Measurements from ENCODE around the gene TCHHL1.

Gene TCHHL1

DNA sequence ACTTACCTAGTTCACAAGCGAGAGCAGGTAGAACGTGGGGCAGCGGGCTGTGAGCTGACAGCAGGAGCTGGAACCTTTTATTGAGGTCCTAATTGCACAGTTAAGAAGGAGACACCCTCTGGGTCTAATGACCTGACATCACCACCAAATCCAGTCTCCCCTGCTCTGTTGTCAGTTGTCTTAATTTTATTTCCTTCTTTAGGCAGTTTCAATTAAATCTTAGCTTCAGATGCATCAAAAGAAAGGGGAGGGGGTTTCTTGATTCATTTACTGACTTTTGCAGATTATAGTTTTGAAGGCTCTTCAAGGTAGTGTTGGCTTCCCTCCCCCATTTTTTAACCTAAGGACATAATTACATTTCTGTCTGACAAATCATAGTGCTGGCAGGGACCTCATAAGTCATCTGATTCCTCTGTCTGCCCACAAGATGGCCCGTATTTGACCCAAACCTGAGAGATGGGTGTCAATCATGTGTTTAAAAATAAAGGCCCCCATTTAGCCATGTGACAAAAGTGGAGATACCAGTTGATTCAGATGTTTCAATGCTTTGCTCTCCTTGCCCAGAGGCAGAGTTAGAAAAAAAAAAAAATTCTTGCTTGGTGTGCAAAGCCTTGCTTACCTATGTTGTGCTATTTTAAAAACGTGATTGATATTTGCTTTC, at the start of gene TCHHL1:
TCHHL1 (minus strand) TSS at position 51 of the 661 bp plus-strand sequence. CDS start 921 bp downstream, outside the sequence.
- H3K4me3 Mint-ChIP-seq = no peak within 1 kb of the TSS
- no peaks in the 10 kb centered on the region for H3K4me1 Mint-ChIP-seq
- H3K9me3 Mint-ChIP-seq = peaks cover 13% of the 10 kb centered on the region
- no peak for ATAC-seq
- H3K36me3 Mint-ChIP-seq = no peaks in the 10 kb centered on the region
- H3K27me3 Mint-ChIP-seq = peaks cover 19% of the 10 kb centered on the region
- H3K27ac Mint-ChIP-seq = no peak within 1 kb of the TSS

DNA sequence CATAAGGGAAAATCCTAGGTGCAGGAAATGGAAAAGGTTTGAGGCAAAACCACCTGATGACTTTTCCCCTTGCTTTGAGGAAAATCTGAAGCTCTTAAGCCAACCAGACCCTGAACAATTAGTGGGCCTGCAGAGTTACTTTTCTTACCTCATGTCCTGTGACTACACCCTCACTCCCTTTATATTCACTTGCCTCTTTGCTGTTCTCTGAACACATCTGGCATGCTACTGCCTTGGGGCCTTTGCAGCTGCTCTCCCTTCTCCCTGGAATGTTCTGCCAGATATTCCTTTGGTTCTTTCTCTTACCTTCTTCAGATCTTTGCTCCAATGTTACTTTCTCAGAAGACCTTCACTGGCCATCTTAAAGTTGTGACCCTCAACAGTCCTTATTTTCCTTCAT, 48.4 kb upstream of the TCHHL1 start:
- no peak for ATAC-seq
- Mint-ChIP-seq H3K9me3 (peaks cover 9% of the 10 kb centered on the region), H3K4me3 (no peak overlapping the region), H3K4me1 (no peaks in the 10 kb centered on the region), H3K36me3 (no peaks in the 10 kb centered on the region), H3K27ac (no peak overlapping the region), H3K27me3 (peaks cover 44% of the 10 kb centered on the region)

DNA sequence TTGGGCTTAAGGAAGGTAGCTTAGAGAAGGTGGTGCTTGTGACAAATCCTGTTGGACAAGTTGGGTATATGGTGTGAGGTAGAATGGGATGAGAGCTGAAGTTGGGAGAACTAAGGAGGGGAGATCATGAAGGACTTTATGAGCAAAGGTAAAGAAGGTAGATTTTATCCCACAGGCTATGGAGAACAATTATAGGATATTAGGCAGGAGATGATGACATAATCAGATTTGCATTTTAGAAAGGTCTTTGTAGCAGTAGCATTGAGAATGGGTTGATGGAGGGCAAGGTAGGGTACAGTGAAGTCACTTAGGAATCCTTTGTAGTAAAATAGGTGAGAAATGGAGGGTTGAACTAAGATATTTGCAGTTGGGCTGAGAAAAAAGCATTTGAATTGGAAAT, 41.3 kb upstream of the TCHHL1 start:
- H3K4me3 Mint-ChIP-seq = no peak overlapping the region
- H3K27ac Mint-ChIP-seq = no peak overlapping the region
- no peak for ATAC-seq
- H3K9me3 Mint-ChIP-seq = peaks cover 9% of the 10 kb centered on the region
- peaks cover 70% of the 10 kb centered on the region for H3K27me3 Mint-ChIP-seq
- no peaks in the 10 kb centered on the region for H3K36me3 Mint-ChIP-seq
- H3K4me1 Mint-ChIP-seq = no peaks in the 10 kb centered on the region

DNA sequence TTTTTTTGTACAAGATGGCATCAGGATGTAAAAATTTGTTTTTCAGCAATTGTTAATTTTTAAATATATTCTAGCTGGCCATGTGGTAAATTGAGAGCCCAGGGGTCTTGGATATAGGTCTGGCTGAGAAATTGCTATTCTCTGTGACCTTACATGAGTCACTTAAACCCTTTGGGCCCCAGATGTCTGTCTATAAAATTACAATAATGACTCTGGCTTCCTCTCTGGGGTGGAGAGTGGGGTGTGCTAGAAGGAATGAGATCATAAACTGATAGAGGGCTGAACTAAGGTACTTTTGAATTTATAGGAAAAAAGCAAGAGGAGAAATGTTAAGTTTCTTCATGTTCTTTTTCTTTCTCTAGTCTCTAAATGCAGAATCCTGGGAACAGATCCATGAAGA, 38.8 kb upstream of the TCHHL1 start:
- no peak overlapping the region for H3K4me3 Mint-ChIP-seq
- peaks cover 67% of the 10 kb centered on the region for H3K27me3 Mint-ChIP-seq
- ATAC-seq = no peak
- H3K36me3 Mint-ChIP-seq = no peaks in the 10 kb centered on the region
- H3K27ac Mint-ChIP-seq = no peak overlapping the region
- no peaks in the 10 kb centered on the region for H3K4me1 Mint-ChIP-seq
- no peaks in the 10 kb centered on the region for H3K9me3 Mint-ChIP-seq

DNA sequence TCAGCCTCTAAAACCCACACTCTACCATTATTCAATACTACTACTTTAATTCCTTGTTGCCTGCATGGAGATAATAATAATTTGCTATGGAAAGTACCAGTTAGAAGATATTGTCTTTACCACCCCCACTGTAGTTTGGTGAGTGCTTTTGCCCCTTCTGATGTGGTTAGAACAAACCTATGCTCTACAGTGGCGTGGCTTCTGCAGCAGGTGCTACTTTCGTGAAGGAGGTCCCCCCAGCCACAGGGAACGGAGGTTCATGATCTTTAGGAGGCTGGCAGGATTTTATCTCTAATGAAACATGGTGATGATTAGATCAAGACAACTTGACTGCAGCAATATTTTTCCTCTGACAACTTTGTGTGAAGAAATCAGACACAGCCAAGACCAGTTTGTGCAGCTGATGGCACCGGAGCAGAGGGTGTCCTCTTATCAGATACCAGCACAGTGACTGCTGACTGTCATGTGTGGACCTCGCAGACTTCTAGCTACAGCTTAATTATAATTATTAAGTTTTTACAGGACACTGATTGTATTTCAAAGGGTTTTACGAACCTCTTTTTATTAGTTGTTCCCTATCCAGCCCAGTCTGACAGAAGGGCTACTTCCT, 37.1 kb upstream of the TCHHL1 start:
- ATAC-seq = no peak

DNA sequence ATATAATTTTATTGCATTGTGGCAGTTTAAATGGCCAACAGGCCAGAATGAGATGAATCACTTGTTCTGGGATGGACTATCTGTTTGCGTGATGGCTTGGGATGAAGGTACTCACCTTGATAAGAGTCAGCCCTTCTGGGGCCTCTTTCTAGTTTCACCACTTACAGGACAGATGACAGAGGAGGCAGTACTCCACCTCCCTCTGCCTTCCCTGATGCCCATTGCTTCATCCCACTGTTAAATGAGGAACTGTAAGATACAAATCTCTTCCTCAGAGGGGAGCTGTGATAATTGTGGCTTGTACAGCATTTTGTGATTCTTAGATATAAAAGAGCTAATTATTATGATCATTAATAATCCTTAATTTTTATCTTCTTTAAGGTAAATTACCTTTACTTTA, 30.1 kb upstream of the TCHHL1 start:
- peaks cover 48% of the 10 kb centered on the region for H3K27me3 Mint-ChIP-seq
- H3K4me1 Mint-ChIP-seq = no peaks in the 10 kb centered on the region
- no peak overlapping the region for H3K27ac Mint-ChIP-seq
- no peak for ATAC-seq
- H3K4me3 Mint-ChIP-seq = no peak overlapping the region
- no peaks in the 10 kb centered on the region for H3K9me3 Mint-ChIP-seq
- H3K36me3 Mint-ChIP-seq = no peaks in the 10 kb centered on the region

More for the DNA sequence above, 37.1 kb upstream of the TCHHL1 start:
- Mint-ChIP-seq H3K4me3 (no peak overlapping the region), H3K36me3 (no peaks in the 10 kb centered on the region), H3K27ac (no peak overlapping the region), H3K9me3 (no peaks in the 10 kb centered on the region), H3K27me3 (peaks cover 75% of the 10 kb centered on the region), H3K4me1 (no peaks in the 10 kb centered on the region)

DNA sequence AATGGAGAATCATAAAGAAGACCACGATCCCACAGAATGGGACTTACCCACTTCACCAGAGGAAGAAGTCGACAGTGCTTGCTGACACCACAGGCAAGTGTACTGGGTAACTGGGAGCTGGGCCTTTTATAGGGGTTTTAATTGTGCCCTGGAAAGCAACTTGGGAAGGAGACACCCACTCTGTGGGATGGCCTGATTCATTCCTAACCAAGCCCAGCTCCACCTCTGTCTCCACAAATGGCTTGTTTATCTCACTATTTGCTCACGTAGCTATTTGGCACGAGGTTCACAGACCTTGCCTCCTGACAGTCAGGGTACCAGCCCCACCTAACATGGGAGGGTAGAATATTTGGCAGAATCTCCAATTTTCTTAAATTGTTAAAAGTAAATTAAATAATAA, 26.5 kb upstream of the TCHHL1 start, which contains the start of gene TCHH:
TCHH (minus strand) TSS at position 101 of the 400 bp plus-strand sequence. CDS start 1,364 bp downstream, outside the sequence.
- H3K36me3 Mint-ChIP-seq = no peaks in the 10 kb centered on the region
- no peak for ATAC-seq
- H3K4me1 Mint-ChIP-seq = no peaks in the 10 kb centered on the region
- H3K27me3 Mint-ChIP-seq = peaks cover 31% of the 10 kb centered on the region
- H3K4me3 Mint-ChIP-seq = no peak within 1 kb of the TSS
- no peaks in the 10 kb centered on the region for H3K9me3 Mint-ChIP-seq
- H3K27ac Mint-ChIP-seq = no peak within 1 kb of the TSS

DNA sequence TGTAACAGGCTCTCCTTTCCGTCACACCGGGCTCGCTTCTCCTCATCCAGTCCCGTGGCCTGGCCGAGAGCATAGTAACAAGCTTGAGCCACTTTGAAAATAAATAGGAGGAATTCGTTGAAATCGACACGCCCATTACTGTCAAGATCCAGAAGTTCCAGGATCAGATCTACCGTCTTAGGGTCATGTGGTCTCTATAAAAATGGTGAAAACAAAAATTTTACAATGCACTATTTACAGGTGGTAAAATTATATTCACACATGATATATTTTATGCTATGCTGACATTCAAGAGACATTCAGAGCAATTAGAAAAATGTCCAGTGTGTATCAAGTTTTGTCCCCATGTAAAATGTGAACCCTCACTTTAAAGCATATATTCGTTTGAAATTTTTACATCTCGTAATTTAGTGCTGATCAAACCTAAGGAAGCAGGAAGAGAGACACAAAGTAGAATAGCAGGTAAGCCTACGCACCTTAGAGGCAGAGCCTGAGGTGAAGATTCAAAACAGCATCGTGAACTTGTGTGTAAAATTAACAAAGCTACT, 24.1 kb upstream of the TCHHL1 start:
- H3K4me1 Mint-ChIP-seq = no peaks in the 10 kb centered on the region
- H3K9me3 Mint-ChIP-seq = no peaks in the 10 kb centered on the region
- H3K27me3 Mint-ChIP-seq = peaks cover 10% of the 10 kb centered on the region
- no peak overlapping the region for H3K4me3 Mint-ChIP-seq
- no peak overlapping the region for H3K27ac Mint-ChIP-seq
- H3K36me3 Mint-ChIP-seq = no peaks in the 10 kb centered on the region
- ATAC-seq = no peak

DNA sequence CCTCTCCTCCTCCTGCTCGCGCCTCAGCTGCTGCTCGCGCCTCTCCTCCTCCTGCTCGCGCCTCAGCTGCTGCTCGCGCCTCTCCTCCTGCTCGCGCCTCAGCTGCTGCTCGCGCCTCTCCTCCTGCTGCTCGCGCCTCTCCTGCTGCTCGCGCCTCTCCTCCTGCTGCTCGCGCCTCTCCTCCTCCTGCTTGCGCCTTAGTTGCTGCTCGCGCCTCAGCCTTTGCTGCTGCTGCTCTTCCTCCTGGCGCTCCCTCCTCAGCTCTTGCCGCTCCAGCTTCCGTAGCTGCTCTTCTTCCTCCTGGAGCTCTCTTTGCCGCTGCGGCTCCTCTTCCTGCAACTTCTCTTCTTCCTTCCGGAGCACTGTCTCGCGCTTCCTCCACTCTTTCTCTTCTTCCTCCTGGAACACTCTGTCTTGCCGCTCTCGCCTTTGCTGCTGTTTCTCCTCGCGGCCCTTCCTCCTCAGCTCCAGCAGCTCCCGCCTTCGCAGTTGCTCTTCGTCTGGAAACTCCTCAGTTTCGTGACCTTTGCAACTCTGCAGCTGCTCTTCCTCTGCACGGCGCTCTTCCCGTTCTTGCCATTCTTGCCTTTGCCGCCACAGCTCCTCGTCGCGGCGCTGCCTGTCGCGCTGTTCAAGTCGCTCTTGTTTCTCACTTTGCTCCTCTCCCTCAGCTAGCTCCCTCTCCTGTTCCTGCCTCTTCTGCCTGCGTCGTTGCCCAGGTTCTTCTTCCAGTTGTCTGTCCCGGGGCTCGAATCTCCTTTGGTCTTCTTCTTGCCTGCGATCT, 23.4 kb upstream of the TCHHL1 start:
- ATAC-seq = no peak

DNA sequence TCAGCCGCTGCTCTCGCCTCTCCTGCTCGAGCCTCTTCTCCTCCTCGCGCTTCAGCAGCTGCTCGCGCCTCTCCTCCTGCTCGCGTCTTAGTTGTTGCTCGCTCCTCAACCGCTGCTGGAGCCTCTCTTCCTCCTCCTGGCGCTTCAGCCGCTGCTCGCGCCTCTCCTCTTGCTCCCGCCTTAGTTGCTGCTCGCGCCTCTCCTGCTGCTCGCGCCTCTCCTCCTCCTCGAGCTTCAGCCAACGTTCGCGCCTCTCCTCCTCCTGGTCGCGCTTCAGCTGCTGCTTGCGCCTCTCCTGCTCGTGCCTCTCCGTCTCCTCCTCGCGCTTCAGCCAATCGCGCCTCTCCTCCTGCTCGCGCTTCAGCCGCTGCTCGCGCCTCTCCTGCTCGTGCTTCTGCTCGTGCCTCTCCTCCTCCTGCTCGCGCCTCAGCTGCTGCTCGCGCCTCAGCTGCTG, 22.7 kb upstream of the TCHHL1 start:
- Mint-ChIP-seq H3K27ac (no peak overlapping the region), H3K4me1 (no peaks in the 10 kb centered on the region), H3K9me3 (no peaks in the 10 kb centered on the region), H3K36me3 (no peaks in the 10 kb centered on the region), H3K4me3 (no peak overlapping the region), H3K27me3 (peaks cover 5% of the 10 kb centered on the region)
- ATAC-seq = no peak

More for the DNA sequence above, 23.4 kb upstream of the TCHHL1 start:
- Mint-ChIP-seq H3K9me3 (no peaks in the 10 kb centered on the region), H3K27me3 (peaks cover 10% of the 10 kb centered on the region), H3K4me3 (no peak overlapping the region), H3K27ac (no peak overlapping the region), H3K4me1 (no peaks in the 10 kb centered on the region), H3K36me3 (no peaks in the 10 kb centered on the region)

DNA sequence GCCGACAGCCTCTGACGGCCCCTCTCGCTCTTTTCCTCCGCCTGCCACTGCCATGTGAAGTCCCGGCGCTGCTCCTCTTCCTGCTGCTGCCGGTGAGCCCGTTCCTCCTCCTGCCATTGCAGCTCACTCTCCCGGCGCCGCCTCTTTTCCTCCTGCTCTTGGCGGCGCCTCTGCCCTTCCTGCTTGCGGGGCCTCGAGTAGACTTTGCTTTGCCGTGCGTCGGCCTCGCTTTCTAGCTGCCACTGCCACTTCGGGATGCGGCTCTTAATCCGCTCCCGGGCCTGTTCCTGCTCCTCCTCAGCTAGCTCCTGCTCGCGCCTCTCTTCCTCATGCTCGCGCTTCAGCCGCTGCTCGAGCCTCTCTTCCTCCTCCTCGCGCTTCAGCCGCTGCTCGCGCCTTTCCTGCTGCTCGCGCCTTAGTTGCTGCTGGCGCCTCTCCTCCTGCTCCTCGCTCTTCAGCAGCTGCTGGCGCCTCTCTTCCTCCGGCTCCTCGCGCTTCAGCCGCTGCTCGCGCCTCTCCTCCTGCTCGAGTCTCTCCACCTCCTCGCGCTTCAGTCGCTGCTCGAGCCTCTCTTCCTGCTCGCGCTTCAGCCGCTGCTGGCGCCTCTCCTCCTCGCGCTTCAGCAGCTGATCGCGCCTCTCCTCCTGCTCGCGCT, 22.1 kb upstream of the TCHHL1 start:
- Mint-ChIP-seq H3K4me3 (no peak overlapping the region), H3K4me1 (no peaks in the 10 kb centered on the region), H3K27me3 (no peaks in the 10 kb centered on the region), H3K36me3 (no peaks in the 10 kb centered on the region), H3K9me3 (no peaks in the 10 kb centered on the region), H3K27ac (no peak overlapping the region)
- ATAC-seq = peak; percentile 36

DNA sequence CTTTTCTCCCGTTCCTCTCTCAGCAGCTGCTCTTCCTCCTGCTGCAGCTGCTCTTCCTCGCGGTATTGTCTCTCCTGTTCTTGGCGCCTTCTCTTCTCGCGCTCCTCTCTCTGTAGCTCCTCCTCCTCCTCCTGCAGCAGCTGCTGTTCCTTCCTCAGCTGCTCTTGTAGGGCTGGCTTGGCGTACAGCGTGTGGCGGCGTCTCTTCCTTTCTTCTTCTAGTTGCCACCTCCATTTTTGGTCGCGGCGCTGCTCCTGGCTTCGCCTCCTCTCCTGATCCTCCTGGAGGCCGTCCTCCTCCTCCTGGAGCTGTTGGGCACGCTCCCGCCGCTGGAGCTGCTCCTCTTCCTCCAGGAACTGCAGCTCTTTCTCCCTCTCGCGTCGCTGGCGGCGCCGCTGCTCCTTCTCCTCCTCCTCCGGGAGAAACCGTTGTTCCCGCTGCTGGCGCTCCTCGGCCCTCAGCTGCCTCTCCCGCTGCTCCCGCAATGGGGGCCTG, 21.5 kb upstream of the TCHHL1 start:
- ATAC-seq = no peak
- Mint-ChIP-seq H3K4me1 (no peaks in the 10 kb centered on the region), H3K36me3 (no peaks in the 10 kb centered on the region), H3K27me3 (no peaks in the 10 kb centered on the region), H3K4me3 (no peak overlapping the region), H3K27ac (no peak overlapping the region), H3K9me3 (no peaks in the 10 kb centered on the region)

DNA sequence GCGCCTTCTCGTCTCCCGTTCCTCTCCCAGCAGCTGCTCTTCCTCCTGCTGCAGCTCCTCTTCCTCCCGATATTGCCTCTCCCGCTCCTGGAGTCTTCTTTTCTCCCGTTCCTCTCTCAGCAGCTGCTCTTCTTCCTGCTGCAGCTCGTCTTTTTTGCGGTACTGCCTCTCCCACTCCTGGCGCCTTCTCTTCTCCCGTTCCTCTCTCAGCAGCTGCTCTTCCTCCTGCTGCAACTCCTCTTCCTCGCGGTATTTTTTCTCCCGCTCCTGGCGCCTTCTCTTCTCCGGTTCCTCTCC, 21.1 kb upstream of the TCHHL1 start:
- Mint-ChIP-seq H3K27ac (no peak overlapping the region), H3K36me3 (no peaks in the 10 kb centered on the region), H3K27me3 (no peaks in the 10 kb centered on the region), H3K4me3 (no peak overlapping the region), H3K4me1 (no peaks in the 10 kb centered on the region), H3K9me3 (no peaks in the 10 kb centered on the region)
- no peak for ATAC-seq

DNA sequence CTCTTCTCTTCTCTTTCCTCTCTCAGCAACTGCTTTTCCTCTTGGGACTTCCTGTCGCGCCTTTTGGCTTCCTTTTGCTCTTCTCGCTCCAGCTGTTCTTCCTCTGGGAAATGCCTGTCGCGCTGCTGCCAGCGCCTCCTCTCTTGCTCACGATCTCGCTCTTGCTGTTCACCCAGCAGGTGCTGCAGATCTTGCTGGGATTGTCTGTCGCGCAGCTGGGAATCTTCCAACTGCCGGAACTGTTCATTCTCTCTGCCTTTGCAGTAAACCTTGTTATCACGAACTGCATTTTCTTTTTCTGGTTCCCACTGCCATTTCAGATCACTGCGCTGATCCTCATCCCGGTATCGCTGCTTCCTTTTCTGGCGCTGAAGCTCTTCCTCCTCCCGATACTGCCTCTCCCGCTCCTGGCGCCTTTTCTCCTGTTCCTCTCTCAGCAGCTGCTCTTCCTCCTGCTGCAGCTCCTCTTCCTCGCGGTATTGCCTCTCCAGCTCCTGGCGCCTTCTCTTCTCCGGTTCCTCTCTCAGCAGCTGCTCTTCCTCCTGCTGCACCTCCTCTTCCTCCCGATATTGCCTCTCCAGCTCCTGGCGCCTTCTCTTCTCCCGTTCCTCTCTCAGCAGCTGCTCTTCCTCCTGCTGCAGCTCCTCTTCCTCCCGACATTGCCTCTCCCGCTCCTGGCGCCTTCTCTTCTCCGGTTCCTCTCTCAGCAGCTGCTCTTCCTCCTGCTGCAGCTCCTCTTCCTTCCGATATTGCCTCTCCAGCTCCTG, 20.6 kb upstream of the TCHHL1 start:
- no peaks in the 10 kb centered on the region for H3K36me3 Mint-ChIP-seq
- no peaks in the 10 kb centered on the region for H3K4me1 Mint-ChIP-seq
- no peak overlapping the region for H3K4me3 Mint-ChIP-seq
- H3K9me3 Mint-ChIP-seq = no peaks in the 10 kb centered on the region
- no peak overlapping the region for H3K27ac Mint-ChIP-seq
- no peak for ATAC-seq
- no peaks in the 10 kb centered on the region for H3K27me3 Mint-ChIP-seq

All from stimulated activated memory B cell treated with anti-CD40 and anti-IgM and Interleukin-4, amounts not matched to agents 10 μg/mL and 1 μg/mL and 100 μg/mL, for 72 hours (primary cell).